ENCODE results near the gene S100P.

- TF ChIP-seq, protein P1, sequence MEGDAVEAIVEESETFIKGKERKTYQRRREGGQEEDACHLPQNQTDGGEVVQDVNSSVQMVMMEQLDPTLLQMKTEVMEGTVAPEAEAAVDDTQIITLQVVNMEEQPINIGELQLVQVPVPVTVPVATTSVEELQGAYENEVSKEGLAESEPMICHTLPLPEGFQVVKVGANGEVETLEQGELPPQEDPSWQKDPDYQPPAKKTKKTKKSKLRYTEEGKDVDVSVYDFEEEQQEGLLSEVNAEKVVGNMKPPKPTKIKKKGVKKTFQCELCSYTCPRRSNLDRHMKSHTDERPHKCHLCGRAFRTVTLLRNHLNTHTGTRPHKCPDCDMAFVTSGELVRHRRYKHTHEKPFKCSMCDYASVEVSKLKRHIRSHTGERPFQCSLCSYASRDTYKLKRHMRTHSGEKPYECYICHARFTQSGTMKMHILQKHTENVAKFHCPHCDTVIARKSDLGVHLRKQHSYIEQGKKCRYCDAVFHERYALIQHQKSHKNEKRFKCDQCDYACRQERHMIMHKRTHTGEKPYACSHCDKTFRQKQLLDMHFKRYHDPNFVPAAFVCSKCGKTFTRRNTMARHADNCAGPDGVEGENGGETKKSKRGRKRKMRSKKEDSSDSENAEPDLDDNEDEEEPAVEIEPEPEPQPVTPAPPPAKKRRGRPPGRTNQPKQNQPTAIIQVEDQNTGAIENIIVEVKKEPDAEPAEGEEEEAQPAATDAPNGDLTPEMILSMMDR (IDR thresholded peaks at IDR 0.05): no peak
- no peak for TF ChIP-seq POLR2A (IDR thresholded peaks at IDR 0.05)
These were observed 25.4 kb downstream of the S100P start for GRCh38 chr4:6718932-6719610.

Data from thyroid gland (tissue), 4 donors.